Neural progenitor cell (in vitro differentiated cells): ENCODE data around the gene SFMBT2.

ENCODE experiments used
- EZH2phosphoT487 ChIP-seq: fragments of 200-600 bp; sonication (generic); IDR thresholded peaks from 2 replicates; pipeline ENCODE4 v1.6.1; 2017; ENCODE audit warnings: antibody characterized with exemption
- TF ChIP-seq, protein P1 (sequence below): fragments of 200-600 bp; sonication (generic); IDR thresholded peaks from 2 replicates; pipeline ENCODE4 v1.5.1; 2017; ENCODE audit warnings: antibody characterized with exemption, mild to moderate bottlenecking

DNA sequence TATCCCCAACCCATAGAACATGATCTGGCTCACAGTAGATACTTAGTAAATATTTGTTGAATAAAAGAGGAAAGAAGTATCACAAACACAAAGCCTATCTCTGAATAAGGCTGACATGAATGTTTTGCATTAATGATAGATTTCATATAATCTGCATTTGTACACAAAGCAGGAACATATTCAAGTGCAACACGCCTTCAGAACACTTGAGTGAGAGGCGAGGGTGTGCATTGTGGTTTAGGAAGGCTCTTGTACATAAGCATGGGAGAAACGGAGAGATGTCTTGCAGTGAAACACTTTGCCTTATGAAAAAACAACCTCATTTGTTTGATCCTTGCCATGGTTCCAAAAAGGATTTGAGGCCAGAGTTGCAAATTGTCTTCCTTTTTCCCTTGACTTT, 14.1 kb upstream of the SFMBT2 start:
- TF ChIP-seq EZH2phosphoT487, result no peak
- TF ChIP-seq, protein P1, sequence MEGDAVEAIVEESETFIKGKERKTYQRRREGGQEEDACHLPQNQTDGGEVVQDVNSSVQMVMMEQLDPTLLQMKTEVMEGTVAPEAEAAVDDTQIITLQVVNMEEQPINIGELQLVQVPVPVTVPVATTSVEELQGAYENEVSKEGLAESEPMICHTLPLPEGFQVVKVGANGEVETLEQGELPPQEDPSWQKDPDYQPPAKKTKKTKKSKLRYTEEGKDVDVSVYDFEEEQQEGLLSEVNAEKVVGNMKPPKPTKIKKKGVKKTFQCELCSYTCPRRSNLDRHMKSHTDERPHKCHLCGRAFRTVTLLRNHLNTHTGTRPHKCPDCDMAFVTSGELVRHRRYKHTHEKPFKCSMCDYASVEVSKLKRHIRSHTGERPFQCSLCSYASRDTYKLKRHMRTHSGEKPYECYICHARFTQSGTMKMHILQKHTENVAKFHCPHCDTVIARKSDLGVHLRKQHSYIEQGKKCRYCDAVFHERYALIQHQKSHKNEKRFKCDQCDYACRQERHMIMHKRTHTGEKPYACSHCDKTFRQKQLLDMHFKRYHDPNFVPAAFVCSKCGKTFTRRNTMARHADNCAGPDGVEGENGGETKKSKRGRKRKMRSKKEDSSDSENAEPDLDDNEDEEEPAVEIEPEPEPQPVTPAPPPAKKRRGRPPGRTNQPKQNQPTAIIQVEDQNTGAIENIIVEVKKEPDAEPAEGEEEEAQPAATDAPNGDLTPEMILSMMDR, result no peak
